HG02943 (cell line): ENCODE results near the gene CLDN24.
"Not testable (repeated sequence)": the region's sequence is repeated elsewhere in the genome, so short reads cannot be mapped to it uniquely, and the experiment has no call there.

Experiments used
- ATAC-seq: cut with Tn5 transposase; IDR thresholded peaks from one replicate; pipeline ENCODE4 v1.9.1; 2021; ENCODE audit warnings: mild to moderate bottlenecking, low read depth, moderate library complexity; ENCODE audit not compliant: unreplicated experiment

Gene CLDN24

DNA sequence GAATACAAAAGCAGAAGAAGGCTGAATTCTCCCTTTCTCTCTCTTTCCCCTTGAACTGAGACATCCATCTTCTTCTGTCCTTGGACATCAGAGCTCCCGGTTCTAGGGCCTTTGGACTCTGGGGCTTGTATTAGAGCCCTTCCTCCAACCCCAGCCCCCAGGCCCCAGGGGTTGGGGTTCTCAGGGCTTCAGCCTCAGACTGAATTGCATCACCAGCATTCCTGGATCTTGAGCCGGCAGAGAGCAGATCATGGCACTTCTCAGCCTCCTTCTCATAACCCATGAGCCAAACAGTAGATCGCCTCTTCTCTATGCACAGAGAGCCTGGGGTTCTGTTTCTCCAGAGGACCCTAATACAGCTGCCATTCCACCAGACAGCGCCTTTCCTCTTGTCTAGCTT, 25.3 kb upstream of the CLDN24 start:
- ATAC-seq: no peak

DNA sequence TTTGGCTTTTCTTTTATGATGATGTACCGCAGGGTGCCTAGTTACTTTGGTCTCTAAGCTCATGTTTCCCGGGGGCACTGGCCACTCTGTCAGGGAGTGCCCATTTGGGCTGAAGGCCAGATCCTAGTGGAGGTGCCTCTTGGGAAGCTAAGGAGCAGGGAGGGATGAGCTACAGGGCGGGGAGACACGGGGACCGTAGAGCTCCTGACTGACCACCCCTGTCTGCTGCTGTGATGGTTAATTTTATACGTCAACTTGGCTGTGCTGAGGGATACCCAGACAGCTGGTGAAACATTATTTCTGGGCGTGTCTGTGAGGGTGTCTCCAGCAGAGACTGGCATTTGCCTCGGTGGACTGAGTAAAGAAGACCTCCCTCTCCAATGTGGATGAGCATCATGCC, 24.9 kb upstream of the CLDN24 start:
- ATAC-seq: no peak

DNA sequence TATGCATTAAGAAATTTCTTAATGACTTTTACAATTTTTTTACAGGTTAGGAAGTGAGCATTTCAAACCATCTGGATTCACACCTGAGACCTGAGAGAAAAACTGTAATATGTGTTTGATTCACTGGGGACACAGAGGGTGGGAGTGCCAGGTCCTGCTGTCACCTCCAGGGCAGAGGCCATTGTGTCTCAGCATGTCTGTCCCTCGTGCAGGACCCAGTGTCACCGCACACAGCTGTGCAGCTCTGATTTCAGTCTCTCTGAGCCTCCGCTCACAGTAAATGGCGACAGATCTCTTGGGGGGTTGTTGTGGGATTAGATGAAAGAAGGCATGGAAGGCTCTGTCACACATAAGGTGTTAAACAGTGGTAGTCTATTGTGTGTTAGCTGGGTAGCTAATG, 23.0 kb upstream of the CLDN24 start:
- no peak for ATAC-seq

DNA sequence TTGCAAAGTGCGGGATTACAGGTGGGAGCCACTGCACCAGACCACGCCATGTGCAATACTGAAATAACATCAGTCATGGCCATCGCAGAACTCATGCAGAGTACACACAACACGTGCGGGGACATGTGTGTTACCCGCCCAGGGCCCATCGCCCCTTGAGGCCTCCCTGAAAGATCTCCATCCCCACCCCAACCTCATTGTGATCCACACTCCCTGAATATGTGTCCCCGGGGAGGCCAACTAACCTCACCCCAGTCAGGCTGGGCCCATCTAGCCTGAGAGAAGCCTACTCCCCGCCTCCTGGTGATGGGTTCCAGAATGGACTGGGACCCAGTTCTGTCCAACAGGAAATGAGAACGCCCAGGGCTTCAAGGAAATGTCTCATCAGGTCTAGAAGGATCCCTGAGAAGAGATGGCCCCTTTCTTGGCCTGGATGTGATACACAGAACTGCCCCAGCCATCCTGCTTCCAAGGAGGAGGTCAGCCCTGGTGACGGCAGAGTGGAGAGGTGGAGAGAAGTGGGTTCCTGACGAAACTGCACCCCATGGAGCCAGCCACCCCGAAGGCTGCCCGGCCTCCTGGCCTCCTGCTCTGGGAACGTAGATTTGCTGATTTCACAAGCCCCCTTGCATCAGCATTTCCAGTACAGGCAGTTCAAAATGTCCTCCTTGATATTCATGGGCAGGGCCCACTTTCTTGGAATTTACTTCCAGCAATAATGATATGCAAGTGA, 22.5 kb upstream of the CLDN24 start:
- ATAC-seq: no peak

DNA sequence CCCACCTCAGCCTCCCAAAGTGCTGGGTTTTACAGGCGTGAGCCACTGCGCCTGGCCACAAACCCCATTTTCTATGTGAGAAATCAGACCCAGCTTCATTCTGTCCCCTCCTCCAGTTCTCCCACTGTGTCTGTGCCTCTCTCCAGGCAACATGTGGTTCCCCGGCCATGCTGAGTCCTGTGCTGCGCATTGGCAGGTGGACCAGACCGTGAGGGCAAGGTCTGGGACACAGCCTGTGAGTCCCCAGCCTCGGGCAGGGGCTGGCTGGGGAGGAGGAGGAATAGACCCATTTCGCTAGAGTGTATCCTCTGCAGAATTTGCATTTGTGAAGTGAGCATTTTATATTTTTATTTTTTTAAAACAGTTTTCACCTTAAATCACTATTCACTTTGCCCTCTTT, 21.5 kb upstream of the CLDN24 start:
- no peak for ATAC-seq

DNA sequence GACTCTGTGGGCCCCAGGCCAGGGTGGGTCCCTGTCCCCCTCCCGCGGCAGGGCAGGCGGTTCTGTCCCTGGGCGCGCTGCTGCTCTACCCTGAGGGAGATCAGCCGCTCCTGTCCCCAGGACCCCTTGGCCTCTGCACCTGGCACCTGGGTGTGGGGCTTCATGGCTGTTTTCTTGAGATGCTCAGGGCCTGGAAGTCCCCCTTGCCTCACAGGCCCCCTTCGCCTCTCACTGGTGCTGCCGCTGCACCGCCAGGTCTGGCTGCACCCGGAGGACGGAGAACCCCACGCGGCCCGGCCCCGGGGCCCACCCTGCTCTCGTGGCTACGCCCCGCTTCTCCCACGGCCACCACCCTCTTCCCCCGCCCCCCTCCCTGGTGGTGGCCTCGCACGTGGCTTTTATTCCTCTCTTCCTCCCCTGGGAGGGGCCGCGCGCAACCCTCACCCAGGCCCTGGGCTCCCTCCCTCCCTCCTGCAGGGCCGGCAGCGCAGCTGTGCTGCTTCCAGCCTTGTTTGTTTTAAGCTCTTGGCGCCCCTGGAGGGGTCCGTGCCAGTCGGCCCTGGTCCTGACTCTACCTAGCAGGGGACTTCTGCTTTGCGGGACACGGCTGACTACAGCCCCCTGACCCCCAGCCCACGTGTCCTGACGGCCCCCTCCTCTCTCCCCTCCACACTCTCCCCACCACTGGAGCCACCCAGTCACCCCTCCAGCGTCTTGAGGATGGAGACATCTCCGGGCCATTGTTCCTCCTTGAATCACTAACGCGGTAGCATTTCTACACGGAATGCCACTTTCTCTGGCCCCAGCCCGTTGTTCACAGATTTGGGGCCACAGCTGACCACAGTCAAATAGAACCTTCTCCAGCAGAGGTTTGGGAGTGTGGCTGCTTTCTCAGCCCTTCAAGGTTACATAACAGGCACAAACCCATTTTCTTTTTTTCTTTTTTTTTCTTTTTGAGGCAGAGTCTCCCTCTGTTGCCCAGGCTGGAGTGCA, 20.6 kb upstream of the CLDN24 start:
- no peak for ATAC-seq

DNA sequence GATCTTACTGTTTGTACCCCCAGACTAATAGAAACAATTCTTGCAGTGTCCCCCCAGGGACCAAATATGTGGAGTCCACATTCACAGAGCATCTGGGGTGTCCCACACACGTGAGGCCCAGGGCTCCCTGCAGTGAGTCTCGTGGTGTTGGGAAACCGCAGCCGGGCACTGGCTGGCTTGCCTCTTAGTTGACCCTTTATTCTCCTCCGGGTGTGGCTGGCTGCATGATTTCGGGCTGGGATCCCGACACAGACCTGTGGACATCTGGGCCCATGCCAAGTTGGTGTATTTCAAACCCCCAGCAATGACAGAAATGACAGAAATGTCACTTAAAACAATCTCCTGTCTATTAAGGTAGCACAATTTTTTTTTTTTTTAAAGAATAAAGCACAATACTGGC, 15.6 kb upstream of the CLDN24 start:
- no peak for ATAC-seq

DNA sequence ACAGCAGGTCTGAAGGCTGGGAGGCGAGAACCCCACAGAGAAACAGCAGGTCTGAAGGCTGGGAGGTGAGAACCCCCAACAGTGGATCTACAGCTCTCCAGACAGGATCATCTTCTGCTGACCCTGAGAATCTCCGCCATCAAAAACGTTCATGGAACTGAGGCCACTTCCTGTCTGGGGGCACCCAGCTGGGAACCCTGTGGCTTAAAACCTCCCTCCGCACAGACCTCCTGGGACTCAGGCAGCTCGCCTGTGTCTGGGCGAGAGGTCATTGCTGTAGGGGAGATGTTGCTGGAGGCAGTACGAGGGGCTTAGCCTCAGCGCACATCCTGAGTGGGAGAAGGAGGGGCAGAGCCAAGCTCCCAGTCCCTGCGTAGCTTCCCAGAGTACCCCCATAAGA, 15.1 kb upstream of the CLDN24 start:
- ATAC-seq: no peak

DNA sequence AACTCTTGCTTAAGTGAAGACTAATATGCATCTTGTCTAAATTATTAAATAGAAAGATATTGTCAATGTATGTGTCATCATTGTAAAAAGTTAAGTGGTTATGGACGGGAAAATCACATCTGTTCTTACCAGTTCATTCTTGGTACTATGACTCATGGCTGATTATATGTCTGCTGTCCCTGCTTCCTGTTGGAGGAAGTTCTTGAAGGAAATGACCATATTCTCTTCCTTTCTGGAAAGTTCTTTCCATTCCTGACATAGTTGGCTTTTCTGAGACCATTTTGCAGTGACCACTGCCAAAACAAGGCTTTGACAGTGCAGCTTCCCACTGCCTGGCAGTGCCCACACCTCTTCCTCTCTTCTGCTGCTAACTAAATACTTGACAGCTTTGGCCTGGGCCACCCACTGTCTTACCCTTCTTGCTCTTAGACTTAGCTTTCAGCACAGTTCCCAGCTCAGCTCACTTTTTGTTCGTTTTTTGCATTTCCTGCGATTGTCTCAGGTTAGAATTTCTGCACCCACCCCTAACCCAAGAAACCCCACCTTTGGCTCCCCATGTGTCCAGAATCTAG, 13.2 kb upstream of the CLDN24 start:
- ATAC-seq: no peak

DNA sequence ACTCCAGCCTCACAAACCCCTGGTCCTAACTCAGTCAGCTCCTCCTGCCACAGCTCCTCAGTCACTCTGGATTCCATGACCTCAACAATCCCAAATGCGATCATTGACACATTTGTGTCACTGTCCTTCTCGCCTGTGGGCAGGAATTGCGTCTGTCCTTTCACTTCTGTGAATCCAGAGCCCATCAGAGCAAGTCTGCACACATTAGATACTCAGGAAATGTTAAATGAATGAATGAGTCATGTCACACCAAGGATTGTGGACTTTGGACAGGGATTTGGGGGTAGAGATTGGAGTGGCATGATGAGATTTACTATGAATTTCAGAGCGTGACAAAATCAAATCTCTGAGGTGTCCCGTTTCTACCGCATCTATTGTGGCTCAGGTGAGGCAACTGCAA, 11.8 kb upstream of the CLDN24 start:
- ATAC-seq: no peak

DNA sequence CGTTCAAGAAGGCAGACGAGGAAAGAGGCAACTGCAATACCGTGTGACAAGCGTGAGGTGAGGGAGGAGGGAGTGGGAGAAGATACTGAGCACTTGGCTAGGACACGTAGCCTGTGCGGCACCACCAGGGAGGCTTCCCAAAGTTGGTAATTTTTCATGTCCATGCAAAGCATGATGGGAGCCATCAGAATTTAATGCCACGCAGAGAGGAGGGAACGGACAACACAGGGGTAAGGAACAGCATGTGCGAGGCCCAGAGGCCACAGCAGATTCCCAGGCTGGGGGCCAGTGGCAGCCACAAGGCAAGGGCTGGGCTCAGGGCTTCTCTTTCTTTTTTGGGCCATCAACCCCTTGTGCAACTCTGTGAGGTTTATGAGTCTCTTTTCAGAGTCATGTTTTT, 11.0 kb upstream of the CLDN24 start:
- no peak for ATAC-seq

DNA sequence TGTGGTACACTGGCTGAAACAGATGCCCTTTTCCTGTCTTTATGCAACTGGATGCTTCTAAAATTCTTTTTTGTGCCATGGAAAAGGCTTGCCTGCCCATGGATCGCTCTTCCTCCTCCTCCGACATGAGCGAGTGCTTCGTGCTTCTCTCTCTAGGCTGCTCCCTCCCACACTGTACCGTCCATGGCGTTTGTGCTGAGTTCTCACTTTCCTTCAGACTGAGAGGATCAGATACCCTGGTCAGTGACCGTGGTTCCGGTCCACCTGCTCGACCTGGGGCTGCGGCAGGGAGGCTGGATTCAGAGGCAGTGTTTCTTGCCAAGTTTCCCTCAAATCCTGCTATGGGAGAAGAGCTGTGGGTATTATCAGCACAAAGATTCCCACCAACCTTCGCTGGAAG, 10.2 kb upstream of the CLDN24 start:
- ATAC-seq: no peak

DNA sequence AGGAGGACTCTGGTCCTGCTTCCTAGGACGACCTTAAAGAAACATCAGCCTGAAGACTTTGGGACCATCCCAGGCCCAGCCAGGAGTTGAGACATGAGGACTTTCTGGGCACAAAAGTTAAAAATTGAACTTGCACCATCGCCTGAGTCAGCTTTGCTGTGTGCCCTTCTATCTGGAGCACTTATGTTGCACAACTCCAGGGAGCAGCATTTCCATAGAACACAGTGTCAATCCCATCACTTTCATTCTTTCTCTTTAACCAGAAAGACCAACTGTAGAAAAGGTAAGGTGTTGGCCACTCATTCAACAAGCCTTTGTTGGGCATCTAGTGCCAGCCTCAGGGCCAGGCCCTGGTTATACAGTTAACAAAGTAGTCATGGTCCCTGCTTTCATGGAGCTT, 8.6 kb upstream of the CLDN24 start:
- ATAC-seq: no peak

DNA sequence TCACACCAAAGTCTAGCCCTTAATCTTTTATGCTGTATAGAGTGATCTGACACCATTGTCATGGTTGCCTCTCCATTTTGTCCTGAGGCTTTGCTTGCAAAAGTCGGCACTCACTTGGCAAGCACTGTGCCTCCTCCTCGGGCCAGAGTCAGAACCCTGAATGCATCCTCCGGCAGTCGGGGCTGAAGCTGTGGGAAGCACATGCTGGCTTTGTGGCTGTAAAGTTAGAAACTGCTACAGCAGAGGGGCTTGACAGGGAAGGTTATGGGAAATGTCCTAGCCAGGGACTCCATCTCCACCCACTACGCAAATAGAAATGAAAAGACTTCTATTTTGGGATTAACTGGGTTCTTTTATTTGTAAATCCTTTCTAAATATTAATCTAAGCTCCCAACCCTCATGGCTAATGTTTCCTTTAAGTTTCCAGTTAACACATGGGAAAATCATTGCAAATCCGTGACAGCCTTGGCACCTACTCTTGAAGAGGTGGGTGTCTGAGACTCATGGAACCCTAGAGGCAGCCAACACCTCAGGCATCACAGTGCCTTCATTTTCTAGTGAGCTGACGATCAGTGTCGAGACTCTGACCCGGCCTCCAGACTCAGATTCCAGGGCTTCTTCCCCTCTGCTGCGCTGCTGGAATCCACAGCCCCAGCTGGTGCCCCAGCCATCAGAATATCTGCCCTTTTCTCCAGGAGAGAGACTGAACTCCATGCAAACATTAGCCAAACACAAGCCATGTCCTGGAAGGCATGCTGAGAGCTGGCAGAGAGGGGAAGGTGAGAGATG, 7.9 kb upstream of the CLDN24 start:
- ATAC-seq: no peak

DNA sequence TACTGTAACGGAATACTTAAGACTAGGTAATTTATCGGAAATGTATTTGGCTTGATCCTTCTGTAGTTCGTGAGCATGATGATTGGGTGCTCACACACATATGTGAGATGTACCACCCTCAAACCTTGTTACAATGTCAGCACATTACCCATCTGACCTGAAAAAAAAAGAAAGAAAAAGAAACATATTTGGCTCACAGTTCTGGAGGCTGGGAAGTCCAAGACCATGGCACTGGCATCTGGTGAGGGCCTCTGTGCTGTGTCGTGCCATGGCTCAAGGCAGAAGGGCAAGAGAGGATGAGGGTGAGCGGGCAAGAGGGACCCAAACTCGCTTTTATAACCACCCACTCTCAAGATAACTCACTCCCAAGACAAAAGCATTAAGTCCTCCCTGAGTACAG, 7.0 kb upstream of the CLDN24 start:
- ATAC-seq: no peak

DNA sequence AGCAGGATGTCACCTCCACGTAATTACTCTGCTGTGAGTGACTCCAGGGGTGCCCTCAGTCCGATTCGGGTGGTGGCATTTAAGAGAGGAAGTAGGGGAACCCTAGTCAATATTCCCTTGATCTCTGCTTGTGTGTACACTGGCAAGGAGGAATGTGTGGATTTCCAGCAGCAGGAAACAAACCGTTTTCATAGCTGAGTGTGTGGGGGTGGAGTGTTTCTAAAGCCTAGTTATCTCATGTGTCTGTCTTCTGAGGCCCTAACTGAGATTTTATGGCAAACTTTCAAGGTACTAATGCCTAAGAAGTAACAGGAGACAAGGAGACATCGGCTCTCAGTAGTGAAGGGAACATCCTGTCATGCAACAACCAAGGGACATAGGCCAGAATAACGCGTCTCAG, 6.6 kb upstream of the CLDN24 start:
- no peak for ATAC-seq

DNA sequence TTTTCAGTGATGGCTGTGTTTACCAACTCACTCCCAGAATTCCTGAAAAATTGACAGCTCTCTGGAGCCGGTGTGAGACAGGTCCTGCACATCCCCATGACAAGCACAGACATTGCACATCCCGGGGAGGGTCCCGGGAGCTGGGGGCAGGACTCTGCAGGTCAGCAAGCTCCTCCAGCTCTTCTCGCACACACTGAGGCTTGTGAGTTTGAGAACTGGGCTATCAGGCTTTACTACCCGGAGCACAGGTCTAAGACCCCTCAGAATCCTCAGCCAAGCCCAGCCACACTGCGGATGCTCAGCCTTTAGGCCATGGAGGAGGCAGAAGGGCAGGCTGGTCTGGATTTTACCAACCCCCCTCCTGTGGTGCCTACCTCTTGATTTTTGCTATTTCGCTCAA, 5.6 kb upstream of the CLDN24 start:
- no peak for ATAC-seq

DNA sequence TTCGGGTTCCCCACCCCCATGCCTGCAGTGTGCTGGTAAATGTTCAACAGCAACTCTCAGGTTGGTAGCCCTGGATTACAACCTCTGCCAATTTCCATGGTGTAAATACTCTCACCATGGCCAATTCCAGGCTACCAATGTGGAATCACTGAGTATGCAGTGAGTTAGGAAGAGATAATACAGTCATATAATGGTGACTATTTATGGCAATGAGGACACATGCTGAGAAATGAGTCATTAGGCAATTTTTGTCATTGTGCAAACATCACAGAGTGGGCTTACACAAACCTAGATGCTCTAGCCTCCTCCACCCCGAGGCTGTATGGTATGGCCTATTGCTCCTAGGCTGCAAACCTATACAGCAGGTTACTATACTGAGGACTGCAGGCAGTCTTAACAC, 4.6 kb upstream of the CLDN24 start:
- no peak for ATAC-seq

DNA sequence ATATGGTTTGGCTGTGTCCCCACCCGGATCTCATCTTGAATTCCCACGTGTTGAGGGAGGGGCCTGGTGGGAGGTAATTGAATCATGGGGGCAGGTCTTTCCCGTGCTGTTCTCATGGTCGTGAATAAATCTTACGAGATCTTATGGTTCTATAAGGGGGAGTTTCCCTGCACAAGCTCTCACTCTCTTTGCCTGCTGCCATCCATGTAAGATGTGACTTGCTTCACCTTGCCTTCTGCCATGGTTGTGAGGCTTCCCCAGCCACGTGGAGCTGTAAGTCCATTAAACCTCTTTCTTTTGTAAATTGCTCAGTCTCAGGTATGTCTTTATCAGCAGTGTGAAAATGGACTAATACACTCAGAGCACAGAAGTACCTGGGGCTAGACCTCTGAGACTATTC, 4.2 kb upstream of the CLDN24 start:
- ATAC-seq: not testable (repeated sequence)

DNA sequence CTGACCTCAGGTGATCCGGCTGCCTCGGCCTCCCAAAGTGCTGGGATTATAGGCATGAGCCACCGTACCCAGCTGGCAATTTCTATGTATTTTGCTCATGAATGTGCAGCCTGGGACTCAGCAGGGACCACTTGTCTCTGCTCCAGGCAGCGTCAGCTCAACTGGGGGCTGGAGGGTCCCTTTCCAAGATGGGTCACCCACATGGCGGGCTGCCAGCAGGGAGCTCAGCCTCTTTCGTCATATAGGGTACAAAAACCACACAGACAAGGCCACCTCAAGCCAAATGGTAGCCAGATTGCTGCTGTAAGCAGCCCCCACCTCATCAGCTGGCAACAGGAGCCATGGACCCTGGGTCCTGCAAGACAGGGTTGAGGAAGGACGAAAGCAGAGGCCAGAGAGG, 2.4 kb upstream of the CLDN24 start:
- no peak for ATAC-seq

DNA sequence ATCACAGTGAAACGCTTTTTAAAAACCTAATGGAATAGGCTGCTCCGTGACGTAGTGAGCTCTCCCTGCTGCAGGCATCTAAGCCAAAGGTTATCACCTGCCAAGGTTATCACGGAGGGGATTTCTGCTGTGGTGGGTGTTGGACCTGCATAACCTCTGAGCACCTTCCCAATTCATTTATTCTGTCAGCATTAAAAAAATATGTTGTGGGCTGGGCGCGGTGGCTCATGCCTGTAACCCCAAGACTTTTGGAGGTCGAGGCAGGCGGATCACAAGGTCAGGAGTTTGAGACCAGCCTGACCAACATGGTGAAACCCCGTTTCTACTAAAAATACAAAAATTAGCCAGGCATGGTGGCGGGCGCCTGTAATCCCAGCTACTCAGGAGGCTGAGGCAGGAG, 1.8 kb upstream of the CLDN24 start:
- ATAC-seq: not testable (repeated sequence)
